Activated CD8-positive, alpha-beta memory T cell treated with anti-CD3 and anti-CD28 coated beads, Interleukin-2, amount 50 U/mL, for 48 hours (primary cell): Measurements from ENCODE around the gene PCDHGA1.

Experiments used
- DNase-seq: peaks from one replicate; pipeline ENCODE4 v3.0.0-alpha.2; 2020

PCDHGA1 gene

GRCh38 chr5:141557681-141558136 is 227.4 kb downstream of the PCDHGA1 start:
- peak; percentile 88 for DNase-seq

DNA sequence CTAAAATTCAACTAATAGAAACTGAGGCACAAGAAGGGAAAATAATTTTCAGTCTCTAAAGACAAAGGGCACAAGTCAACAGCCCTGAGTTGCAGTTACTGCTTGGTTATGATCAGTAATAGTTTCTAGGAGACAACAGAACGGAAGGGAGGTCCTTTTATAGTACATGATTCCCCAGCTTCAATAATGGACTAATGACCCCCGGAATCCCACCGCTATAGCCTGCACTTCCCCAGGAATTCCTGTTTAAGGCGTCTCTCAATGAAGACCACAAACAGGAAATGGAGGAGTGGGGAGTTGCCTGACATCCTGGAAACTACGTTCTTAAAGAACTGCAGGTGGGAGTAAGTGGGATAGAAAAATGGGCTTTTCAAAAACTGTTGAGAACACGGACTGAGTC is 227.8 kb downstream of the PCDHGA1 start:
- DNase-seq: no peak

GRCh38 chr5:141559461-141559860 is 229.1 kb downstream of the PCDHGA1 start:
- no peak for DNase-seq

DNA sequence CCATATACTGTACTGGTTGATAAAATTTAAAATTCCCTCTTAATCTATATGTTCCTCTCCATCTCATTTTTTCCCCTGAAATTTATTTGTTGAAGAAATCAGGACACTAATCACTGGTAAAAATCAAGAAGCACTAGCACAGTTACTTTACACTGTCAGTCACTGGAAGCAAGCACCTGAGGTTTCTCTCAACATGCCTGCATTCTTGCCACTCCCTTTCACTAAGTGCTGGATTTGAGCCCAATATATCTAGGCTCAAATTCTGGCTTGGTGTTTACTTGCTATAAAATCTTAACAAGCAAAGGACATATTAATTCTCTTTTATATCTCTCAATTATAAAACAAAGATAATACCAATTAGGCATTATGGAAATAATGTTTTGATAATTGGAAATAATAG is 229.8 kb downstream of the PCDHGA1 start:
- DNase-seq: no peak

DNA sequence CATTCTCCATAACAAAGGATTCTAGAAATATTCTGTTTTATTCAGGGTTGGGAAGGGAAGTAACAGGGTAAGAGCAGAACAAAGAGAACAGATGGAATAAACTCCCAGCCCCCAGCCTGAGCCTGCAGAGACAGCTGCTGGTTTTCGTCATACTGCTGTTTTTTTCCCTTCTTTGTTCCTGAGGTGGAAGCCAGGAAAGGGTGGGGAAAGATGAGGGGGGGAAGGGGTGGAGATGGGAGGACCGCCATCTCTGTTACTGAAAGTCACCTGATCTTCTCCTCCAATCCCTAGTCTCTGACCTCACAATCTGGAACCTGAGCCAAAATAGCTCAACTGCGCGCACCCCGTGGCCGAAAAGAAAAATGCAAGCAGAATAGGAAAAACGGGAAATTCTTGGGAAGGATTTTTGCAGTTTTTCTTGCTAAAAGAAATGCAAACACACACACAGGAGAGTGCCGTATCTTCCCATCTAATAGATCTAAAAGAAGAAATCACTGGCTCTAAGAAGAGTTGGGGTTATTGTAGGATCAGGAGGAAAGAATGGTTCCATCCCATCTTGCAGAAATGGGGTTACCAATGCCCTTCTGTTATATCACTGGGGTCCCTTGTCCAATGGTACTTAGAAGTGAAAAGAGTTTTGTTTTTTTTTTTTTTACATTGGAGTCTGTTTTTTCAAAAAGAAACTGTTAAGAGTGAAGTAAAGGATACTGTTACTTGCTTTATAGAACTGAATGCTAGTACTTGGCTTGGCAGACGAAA is 230.6 kb downstream of the PCDHGA1 start:
- no peak for DNase-seq
